HepG2 (cell line): ENCODE measurements around the gene TSC22D3. TPM values are rescaled to one million over a fixed set of nuclear protein-coding genes. Genes with fewer than 3 reads are reported as not detected.

Experiments
- ATAC-seq: fragments of 200-7000 bp; cut with Tn5 transposase; 3 replicates; pipeline ENCODE4 v1.9.1; 2020; ENCODE audit warnings: mild to moderate bottlenecking, moderate library complexity
- BruUV-seq: library from RNA; stranded (reverse); fragments of 400-500 nt; replicated peaks from 2 replicates; lab custom pipeline; 2021; lab: Mats Ljungman, UMichigan
- CTCF ChIA-PET: fragments of 300-600 bp; formaldehyde crosslinking; extraction: SDS; loops from one replicate; lab custom pipeline; 2021; ENCODE audit warnings: low total read pairs, inconsistent platforms, low intra/inter-chr PET ratio; lab: Yijun Ruan, JAX
- POLR2A ChIA-PET: fragments of 350-600 bp; sonication (Branson Sonifier 250); formaldehyde crosslinking; loops from one replicate; lab custom pipeline; 2020; ENCODE audit warnings: antibody characterized with exemption, inconsistent platforms; lab: Yijun Ruan, JAX
- DNase-seq: peaks from one replicate; pipeline ENCODE4 v3.0.0-alpha.2; 2015; ENCODE audit warnings: low spot score
- FAIRE-seq: peaks from 3 replicates; lab custom pipeline; 2011; peaks lifted over from hg19 to GRCh38; lab: Jason Lieb, UNC
- H2AFZ ChIP-seq: one replicate; pipeline ENCODE4 v1.6.1; 2011; ENCODE audit warnings: low read length, inconsistent platforms
- H3K27ac ChIP-seq: fragments of 300-600 bp; 3 replicates; pipeline ENCODE4 v1.8.0; 2011; ENCODE audit warnings: mixed run types, mild to moderate bottlenecking, mixed read lengths, low read length, inconsistent platforms; ENCODE audit not compliant: insufficient read depth; ENCODE audit errors: extremely low read length
- H3K27me3 ChIP-seq, 2 experiments: fragments of 200-600 bp in 1 of 2; 2 replicates in 1 of 2; 3 replicates in 1 of 2; pipeline versions ENCODE4 v1.6.0 to v1.8.0; 2011; ENCODE audit warnings: low read length in 2 of 2, mild to moderate bottlenecking in 2 of 2, moderate library complexity in 2 of 2, inconsistent platforms in 1 of 2; ENCODE audit not compliant: insufficient read depth in 2 of 2, control insufficient read depth in 1 of 2
- H3K36me3 ChIP-seq, 2 experiments: fragments of 200-600 bp in 1 of 2; replicated peaks in 1 of 2; 2 replicates in 1 of 2; 3 replicates in 1 of 2; pipeline versions ENCODE4 v1.5.1 to v1.8.0; 2011; ENCODE audit warnings: low read length in 2 of 2, inconsistent platforms in 1 of 2; ENCODE audit not compliant: insufficient read depth in 2 of 2, control insufficient read depth in 1 of 2
- H3K4me1 ChIP-seq: 2 replicates; pipeline ENCODE4 v1.5.1; 2012; ENCODE audit warnings: low read length, inconsistent platforms; ENCODE audit not compliant: insufficient read depth
- H3K4me2 ChIP-seq: 2 replicates; pipeline ENCODE4 v1.6.0; 2011; ENCODE audit warnings: low read depth, low read length, inconsistent platforms
- H3K4me3 ChIP-seq, 3 experiments: fragments of 200-600 bp in 1 of 3; sonication (generic), shearing (Covaris generic) in 1 of 3; replicated peaks in 1 of 3; 2 replicates each; pipeline ENCODE4 v1.5.1; 2011 to 2016; ENCODE audit warnings: low read length in 3 of 3, inconsistent platforms in 2 of 3, low read depth in 2 of 3, mild to moderate bottlenecking in 2 of 3, control low read depth in 1 of 3, mixed read lengths in 1 of 3; ENCODE audit not compliant: insufficient read depth in 1 of 3
- H3K79me2 ChIP-seq: one replicate; pipeline ENCODE4 v1.6.1; 2011; ENCODE audit warnings: low read length, inconsistent platforms; ENCODE audit not compliant: insufficient read depth
- H3K9ac ChIP-seq: 2 replicates; pipeline ENCODE4 v1.6.0; 2011; ENCODE audit warnings: mild to moderate bottlenecking, low read depth, low read length, inconsistent platforms; ENCODE audit not compliant: insufficient read depth
- H3K9me3 ChIP-seq: 2 replicates; pipeline ENCODE4 v1.5.1; 2012; ENCODE audit warnings: mild to moderate bottlenecking, low read length
- H4K20me1 ChIP-seq: 2 replicates; pipeline ENCODE4 v1.6.0; 2011; ENCODE audit warnings: inconsistent platforms, mild to moderate bottlenecking, low read length, moderate library complexity; ENCODE audit not compliant: insufficient read depth
- FOXM1 ChIP-seq: sonication (generic); formaldehyde crosslinking; IDR thresholded peaks from 2 replicates; pipeline ENCODE4 v1.5.0; 2020; ENCODE audit warnings: missing genetic modification reagents
- NR1H2 ChIP-seq: sonication (generic); formaldehyde crosslinking; IDR thresholded peaks from 2 replicates; pipeline ENCODE4 v1.8.1; 2022; ENCODE audit warnings: low read depth, missing genetic modification reagents, borderline replicate concordance
- SPEN ChIP-seq: sonication (generic); formaldehyde crosslinking; IDR thresholded peaks from 2 replicates; pipeline ENCODE4 v1.5.1; 2020; ENCODE audit warnings: low read depth, mild to moderate bottlenecking, missing genetic modification reagents
- ZKSCAN1 ChIP-seq: fragments of 150-350 bp; IDR thresholded peaks from 2 replicates; pipeline ENCODE4 v1.6.1; 2014; ENCODE audit warnings: low read length
- ZNF264 ChIP-seq: sonication (generic); formaldehyde crosslinking; IDR thresholded peaks from 2 replicates; pipeline ENCODE4 v1.4.0; 2020; ENCODE audit warnings: missing genetic modification reagents
- ZNF652 ChIP-seq: IDR thresholded peaks from 2 replicates; pipeline ENCODE4 v1.6.1; 2016; ENCODE audit warnings: low read depth, borderline replicate concordance
- ZNF792 ChIP-seq: IDR thresholded peaks from 2 replicates; pipeline ENCODE4 v1.6.1; 2016
- WGBS: methylation state at CpG from one replicate; pipeline ENCODE4 v1.1.6; 2017; ENCODE audit warnings: low lambda C conversion rate; 5-methylcytosine and 5-hydroxymethylcytosine counted together
- in situ Hi-C: cut with HindIII; loops from 2 replicates; pipeline ENCODE4 v1.10.0; 2017; ENCODE audit warnings: low pct_unique_long_range_greater_than_20kb; ENCODE audit not compliant: extremely low pct_ligation_motif_present
- intact Hi-C: fragments of 100-400 bp; cut with micrococcal nuclease; formaldehyde crosslinking; loops from one replicate; pipeline ENCODE4 v1.10.0; 2022; ENCODE audit not compliant: unreplicated experiment
- polyA plus RNA-seq, 8 experiments: library from polyadenylated mRNA; depleted of rRNA in 3 of 8; stranded (reverse) in 7 of 8; unstranded in 1 of 8; fragments of >200 nt; fragmentation: Illumina TruSeq in 4 of 8; extraction: Trizol in 4 of 8; gene quantifications; 2 replicates each; pipeline versions ENCODE4 v1.2.1 to v1.2.3, GENCODE V29; 2011 to 2016; ENCODE audit warnings: low read depth in 4 of 8, missing spikeins in 1 of 8, mixed read lengths in 1 of 8; ENCODE audit not compliant: insufficient read depth in 1 of 8
- total RNA-seq, 5 experiments: library from RNA; depleted of rRNA; stranded (reverse); fragments of >200 nt; fragmentation: Illumina TruSeq; extraction: Trizol; gene quantifications; 2 replicates each; pipeline ENCODE4 v1.2.3, GENCODE V29; 2016; ENCODE audit warnings: low read depth in 1 of 5
- TF ChIP-seq, protein P1 (sequence below): IDR thresholded peaks from 2 replicates; pipeline ENCODE4 v1.6.1; 2016; ENCODE audit warnings: low read depth, control low read depth
- TF ChIP-seq, protein P2 (sequence below): sonication (generic); formaldehyde crosslinking; IDR thresholded peaks from 2 replicates; pipeline ENCODE4 v1.5.0; 2020; ENCODE audit warnings: missing genetic modification reagents
- TF ChIP-seq, protein P3 (sequence below): sonication (generic); formaldehyde crosslinking; IDR thresholded peaks from 2 replicates; pipeline ENCODE4 v1.5.0; 2020; ENCODE audit warnings: missing genetic modification reagents, mild to moderate bottlenecking, borderline replicate concordance

Gene TSC22D3
- total and polyA plus RNA-seq, 2 of the 13 experiments (the other 11 are each of a cell fraction or from before 2014, with no cell fraction given), result 0.82 to 1.5 TPM

DNA sequence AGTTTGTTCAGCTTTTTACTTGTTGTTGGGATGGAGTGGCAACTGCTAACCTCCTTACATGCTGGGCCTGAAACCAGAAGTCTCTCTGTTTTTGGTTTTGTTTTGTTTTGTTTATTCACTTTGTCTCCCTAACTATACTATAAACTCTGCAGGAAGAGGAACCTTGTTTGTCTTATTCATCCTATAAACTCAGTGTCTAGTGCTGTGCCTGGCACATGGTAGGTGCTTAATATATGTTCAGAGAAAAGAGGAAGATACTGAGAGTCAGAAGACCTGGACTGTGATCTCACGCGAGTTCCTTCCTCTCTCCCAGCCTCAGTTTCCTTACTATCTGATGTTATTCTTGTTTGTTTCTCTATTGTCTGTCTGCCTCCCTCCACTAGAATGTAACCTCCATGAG, 76.0 kb downstream of the TSC22D3 start:
- Histone ChIP-seq H4K20me1 (no peaks in the 10 kb centered on the region), H3K4me1 (no peaks in the 10 kb centered on the region), H3K36me3 (no peaks in the 10 kb centered on the region), H3K79me2 (no peaks in the 10 kb centered on the region), H3K4me2 (no peak overlapping the region), H3K27me3 (no peaks in the 10 kb centered on the region), H3K9ac (no peak overlapping the region), H3K9me3 (no peaks in the 10 kb centered on the region), H2AFZ (no peak overlapping the region), H3K4me3 (no peak overlapping the region), H3K27ac (no peak overlapping the region)
- FAIRE-seq (no peak), ATAC-seq (no peak), DNase-seq (no peak)
- intact Hi-C loops (no loop called here), in situ Hi-C loops (no loop called here)
- BruUV-seq, result no TSS peak
- TF ChIP-seq, protein P1, sequence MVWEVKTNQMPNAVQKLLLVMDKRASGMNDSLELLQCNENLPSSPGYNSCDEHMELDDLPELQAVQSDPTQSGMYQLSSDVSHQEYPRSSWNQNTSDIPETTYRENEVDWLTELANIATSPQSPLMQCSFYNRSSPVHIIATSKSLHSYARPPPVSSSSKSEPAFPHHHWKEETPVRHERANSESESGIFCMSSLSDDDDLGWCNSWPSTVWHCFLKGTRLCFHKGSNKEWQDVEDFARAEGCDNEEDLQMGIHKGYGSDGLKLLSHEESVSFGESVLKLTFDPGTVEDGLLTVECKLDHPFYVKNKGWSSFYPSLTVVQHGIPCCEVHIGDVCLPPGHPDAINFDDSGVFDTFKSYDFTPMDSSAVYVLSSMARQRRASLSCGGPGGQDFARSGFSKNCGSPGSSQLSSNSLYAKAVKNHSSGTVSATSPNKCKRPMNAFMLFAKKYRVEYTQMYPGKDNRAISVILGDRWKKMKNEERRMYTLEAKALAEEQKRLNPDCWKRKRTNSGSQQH (CRISPR knock-in tag), result no peak
- no peak for TF ChIP-seq ZNF792 (CRISPR knock-in tag)
- TF ChIP-seq ZNF652 (CRISPR knock-in tag), result no peak
- TF ChIP-seq, protein P2, sequence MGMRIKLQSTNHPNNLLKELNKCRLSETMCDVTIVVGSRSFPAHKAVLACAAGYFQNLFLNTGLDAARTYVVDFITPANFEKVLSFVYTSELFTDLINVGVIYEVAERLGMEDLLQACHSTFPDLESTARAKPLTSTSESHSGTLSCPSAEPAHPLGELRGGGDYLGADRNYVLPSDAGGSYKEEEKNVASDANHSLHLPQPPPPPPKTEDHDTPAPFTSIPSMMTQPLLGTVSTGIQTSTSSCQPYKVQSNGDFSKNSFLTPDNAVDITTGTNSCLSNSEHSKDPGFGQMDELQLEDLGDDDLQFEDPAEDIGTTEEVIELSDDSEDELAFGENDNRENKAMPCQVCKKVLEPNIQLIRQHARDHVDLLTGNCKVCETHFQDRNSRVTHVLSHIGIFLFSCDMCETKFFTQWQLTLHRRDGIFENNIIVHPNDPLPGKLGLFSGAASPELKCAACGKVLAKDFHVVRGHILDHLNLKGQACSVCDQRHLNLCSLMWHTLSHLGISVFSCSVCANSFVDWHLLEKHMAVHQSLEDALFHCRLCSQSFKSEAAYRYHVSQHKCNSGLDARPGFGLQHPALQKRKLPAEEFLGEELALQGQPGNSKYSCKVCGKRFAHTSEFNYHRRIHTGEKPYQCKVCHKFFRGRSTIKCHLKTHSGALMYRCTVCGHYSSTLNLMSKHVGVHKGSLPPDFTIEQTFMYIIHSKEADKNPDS (CRISPR knock-in tag), result no peak
- TF ChIP-seq, protein P3, sequence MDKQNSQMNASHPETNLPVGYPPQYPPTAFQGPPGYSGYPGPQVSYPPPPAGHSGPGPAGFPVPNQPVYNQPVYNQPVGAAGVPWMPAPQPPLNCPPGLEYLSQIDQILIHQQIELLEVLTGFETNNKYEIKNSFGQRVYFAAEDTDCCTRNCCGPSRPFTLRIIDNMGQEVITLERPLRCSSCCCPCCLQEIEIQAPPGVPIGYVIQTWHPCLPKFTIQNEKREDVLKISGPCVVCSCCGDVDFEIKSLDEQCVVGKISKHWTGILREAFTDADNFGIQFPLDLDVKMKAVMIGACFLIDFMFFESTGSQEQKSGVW (CRISPR knock-in tag), result no peak
- no peak for TF ChIP-seq ZKSCAN1
- TF ChIP-seq NR1H2, result no peak
- no peak for TF ChIP-seq ZNF264 (CRISPR knock-in tag)
- TF ChIP-seq SPEN, result no peak
- no peak for TF ChIP-seq FOXM1 (CRISPR knock-in tag)
- CTCF ChIA-PET, result no interaction called here
- POLR2A ChIA-PET, result no interaction called here
- whole genome bisulfite sequencing, result 90% methylated on average over 2 of the region's 2 CpGs
